Lower lobe of right lung (tissue), 2 donors: ENCODE results near the gene BCKDHB. TPM values are rescaled to one million over a fixed set of nuclear protein-coding genes. Genes with fewer than 3 reads are reported as not detected.
"Not testable (repeated sequence)": the region's sequence is repeated elsewhere in the genome, so short reads cannot be mapped to it uniquely, and the experiment has no call there.

ENCODE experiments used
- ATAC-seq, 2 donors: fragments of 200-7000 bp; cut with Tn5 transposase; one replicate each; pipeline ENCODE4 v1.9.1; 2020 to 2022; ENCODE audit warnings: mild to moderate bottlenecking in 2 of 2, moderate library complexity in 2 of 2
- DNase-seq: peaks from one replicate; pipeline ENCODE4 v3.0.0-alpha.2; 2020
- H3K27ac ChIP-seq: fragments of 200-600 bp; one replicate; pipeline ENCODE4 v1.8.0; 2022
- H3K27me3 ChIP-seq: fragments of 200-600 bp; one replicate; pipeline ENCODE4 v1.8.0; 2022; ENCODE audit warnings: low read depth
- H3K36me3 ChIP-seq: fragments of 200-600 bp; one replicate; pipeline ENCODE4 v1.8.0; 2022; ENCODE audit warnings: mild to moderate bottlenecking
- H3K4me1 ChIP-seq: fragments of 200-600 bp; one replicate; pipeline ENCODE4 v1.8.0; 2022
- H3K4me3 ChIP-seq: fragments of 200-600 bp; one replicate; pipeline ENCODE4 v1.8.0; 2022; ENCODE audit warnings: mild to moderate bottlenecking
- H3K9me3 ChIP-seq: fragments of 200-600 bp; one replicate; pipeline ENCODE4 v1.8.0; 2022
- intact Hi-C: fragments of 100-400 bp; cut with DNase I; formaldehyde crosslinking; loops from one replicate; pipeline ENCODE4 v1.11.0; 2022
- total RNA-seq: library from RNA; stranded (reverse); fragmentation: NEBNext Ultra II Directional; extraction: Animal tissue kit (Norgen Biotek cat#: 25700); gene quantifications from one replicate; pipeline ENCODE4 v1.2.1, GENCODE V29; 2021
- TF ChIP-seq, protein P1 (sequence below): fragments of 200-600 bp; IDR thresholded peaks from one replicate; pipeline ENCODE4 v1.8.0; 2022; ENCODE audit warnings: antibody characterized with exemption, mild to moderate bottlenecking
- donor health status: DM: no; HTN: yes; CAD: no; lungs with severe emphysema.

The BCKDHB gene
- total RNA-seq, 1 donor from 2014 or later = 13.8 TPM

DNA sequence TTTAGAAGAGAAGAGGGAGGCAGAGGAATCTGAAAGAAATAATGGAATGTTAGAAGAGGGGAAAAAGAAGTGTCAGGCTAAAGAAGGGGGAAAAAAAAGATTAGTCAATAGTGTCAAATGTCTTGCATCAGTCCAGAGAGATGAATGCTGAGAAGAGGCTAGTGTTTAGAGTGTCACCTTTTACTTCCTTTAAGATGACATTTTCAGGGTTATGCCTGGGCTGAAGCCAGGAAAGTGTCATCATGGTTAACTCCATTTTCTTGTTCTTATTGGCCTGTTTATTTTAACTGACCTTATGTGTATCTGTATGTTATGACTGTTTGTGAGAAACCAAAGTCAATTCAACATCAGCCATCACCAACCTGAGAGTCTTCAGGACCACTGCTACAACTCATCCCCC is 15.0 kb upstream of the BCKDHB start:
- Histone ChIP-seq H3K4me3 (no peak overlapping the region), H3K4me1 (no peaks in the 10 kb centered on the region), H3K27ac (no peak overlapping the region), H3K9me3 (no peaks in the 10 kb centered on the region), H3K36me3 (no peaks in the 10 kb centered on the region), H3K27me3 (no peaks in the 10 kb centered on the region)
- TF ChIP-seq, protein P1, sequence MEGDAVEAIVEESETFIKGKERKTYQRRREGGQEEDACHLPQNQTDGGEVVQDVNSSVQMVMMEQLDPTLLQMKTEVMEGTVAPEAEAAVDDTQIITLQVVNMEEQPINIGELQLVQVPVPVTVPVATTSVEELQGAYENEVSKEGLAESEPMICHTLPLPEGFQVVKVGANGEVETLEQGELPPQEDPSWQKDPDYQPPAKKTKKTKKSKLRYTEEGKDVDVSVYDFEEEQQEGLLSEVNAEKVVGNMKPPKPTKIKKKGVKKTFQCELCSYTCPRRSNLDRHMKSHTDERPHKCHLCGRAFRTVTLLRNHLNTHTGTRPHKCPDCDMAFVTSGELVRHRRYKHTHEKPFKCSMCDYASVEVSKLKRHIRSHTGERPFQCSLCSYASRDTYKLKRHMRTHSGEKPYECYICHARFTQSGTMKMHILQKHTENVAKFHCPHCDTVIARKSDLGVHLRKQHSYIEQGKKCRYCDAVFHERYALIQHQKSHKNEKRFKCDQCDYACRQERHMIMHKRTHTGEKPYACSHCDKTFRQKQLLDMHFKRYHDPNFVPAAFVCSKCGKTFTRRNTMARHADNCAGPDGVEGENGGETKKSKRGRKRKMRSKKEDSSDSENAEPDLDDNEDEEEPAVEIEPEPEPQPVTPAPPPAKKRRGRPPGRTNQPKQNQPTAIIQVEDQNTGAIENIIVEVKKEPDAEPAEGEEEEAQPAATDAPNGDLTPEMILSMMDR = no peak
- ATAC-seq = no peak
- no peak for DNase-seq
- intact Hi-C loops = loop anchor here (10.0 kb wide), 1 partner anchor 147 kb away; the partner anchor contains the start of gene ELOVL4

DNA sequence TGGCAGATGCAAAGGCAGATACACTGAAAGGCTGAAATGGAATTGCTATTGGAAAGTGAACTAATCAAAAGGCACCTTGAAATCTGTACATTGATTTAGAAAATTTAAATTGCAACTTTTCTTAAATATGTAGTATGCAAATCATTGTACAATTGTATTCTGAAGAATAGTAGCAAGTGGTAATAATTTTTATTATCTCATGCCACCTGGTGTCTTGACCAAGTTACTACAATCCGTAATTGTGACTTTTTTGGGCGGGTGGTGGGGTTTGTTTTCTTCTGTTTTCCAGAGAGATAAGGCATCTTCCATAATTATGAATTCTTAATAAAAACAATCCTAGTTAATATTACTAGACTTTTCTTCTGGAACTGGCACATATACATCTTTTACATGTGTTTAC is 12.5 kb upstream of the BCKDHB start:
- no peaks in the 10 kb centered on the region for H3K36me3 ChIP-seq
- TF ChIP-seq, protein P1 = peak; percentile 61
- H3K27ac ChIP-seq = no peak overlapping the region
- H3K4me3 ChIP-seq = no peak overlapping the region
- H3K9me3 ChIP-seq = no peaks in the 10 kb centered on the region
- DNase-seq = no peak
- intact Hi-C loops = loop anchor here (10.0 kb wide), 1 partner anchor 149 kb away; the partner anchor contains the start of gene ELOVL4
- H3K27me3 ChIP-seq = no peaks in the 10 kb centered on the region
- ATAC-seq = no peak
- H3K4me1 ChIP-seq = no peaks in the 10 kb centered on the region

DNA sequence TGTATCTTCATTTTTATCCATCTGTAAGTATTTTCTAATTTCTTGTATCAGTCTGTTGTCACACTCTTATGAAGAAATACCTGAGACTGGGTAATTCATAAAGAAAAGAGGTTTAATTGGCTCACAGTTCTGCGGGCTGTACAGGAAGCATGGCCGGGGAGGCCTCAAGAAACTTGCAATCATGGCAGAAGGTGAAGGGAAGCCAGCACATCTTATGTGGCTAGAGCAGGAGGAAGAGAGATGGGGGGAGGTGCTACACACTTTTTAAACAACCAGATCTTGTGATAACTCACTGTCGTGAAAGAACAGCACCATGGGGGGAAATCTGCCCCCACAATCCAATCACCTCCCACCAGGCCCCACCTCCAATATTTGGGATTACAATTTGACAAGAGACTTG is 10.9 kb upstream of the BCKDHB start:
- TF ChIP-seq, protein P1 = no peak
- Histone ChIP-seq H3K4me1 (no peaks in the 10 kb centered on the region), H3K36me3 (no peaks in the 10 kb centered on the region), H3K27ac (no peak overlapping the region), H3K9me3 (no peaks in the 10 kb centered on the region), H3K27me3 (no peaks in the 10 kb centered on the region), H3K4me3 (no peak overlapping the region)
- ATAC-seq (no peak), DNase-seq (no peak)
- intact Hi-C loops = loop anchor here (10.0 kb wide), 1 partner anchor 151 kb away; the partner anchor contains the start of gene ELOVL4

DNA sequence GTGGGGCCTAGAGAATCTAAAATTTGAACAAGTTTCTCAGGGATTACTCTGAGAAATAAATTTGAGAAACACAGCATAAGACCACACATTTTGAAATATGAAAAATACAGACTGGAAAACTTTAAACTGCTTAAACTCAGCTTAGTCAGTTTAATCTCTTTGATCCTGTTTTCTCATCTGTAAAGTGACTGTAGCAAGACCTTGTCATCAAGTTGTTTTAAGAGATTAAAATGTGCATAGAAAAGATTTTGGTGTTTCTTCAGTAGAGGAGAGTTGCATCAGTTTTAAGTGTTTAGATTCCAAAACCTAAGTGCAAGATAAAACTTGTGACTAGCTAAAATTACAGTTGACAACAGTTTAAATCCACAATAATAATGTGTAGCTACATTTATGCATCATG is 8.1 kb upstream of the BCKDHB start:
- H3K4me1 ChIP-seq = no peaks in the 10 kb centered on the region
- intact Hi-C loops = loop anchor here (10.0 kb wide), 1 partner anchor 154 kb away; the partner anchor contains the start of gene ELOVL4
- ATAC-seq (no peak), DNase-seq (no peak)
- H3K4me3 ChIP-seq = no peak overlapping the region
- H3K27me3 ChIP-seq = no peaks in the 10 kb centered on the region
- H3K27ac ChIP-seq = no peak overlapping the region
- H3K36me3 ChIP-seq = no peaks in the 10 kb centered on the region
- H3K9me3 ChIP-seq = no peaks in the 10 kb centered on the region
- TF ChIP-seq, protein P1 = no peak

DNA sequence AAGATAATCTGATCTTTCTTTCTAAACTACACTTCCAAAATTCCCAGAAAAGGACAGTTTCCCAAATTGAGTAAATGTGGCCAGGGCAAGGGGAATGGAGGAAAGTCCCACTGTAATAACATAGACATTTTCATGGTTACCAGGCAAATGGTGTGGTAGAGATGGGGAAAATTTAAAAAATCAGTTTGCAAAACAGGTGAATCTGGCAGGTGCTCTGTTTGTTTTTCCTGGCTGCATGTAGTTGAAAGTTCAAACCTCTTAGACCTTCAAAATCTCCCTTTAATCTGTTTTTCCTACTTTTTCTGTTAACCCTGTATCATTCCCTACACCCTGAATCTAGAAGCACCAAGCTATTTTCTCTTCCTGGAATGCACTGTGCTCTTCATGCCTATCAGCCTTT is 2.0 kb upstream of the BCKDHB start:
- intact Hi-C loops = no loop called here
- H3K9me3 ChIP-seq = no peaks in the 10 kb centered on the region
- H3K27me3 ChIP-seq = no peaks in the 10 kb centered on the region
- ATAC-seq (no peak), DNase-seq (no peak)
- TF ChIP-seq, protein P1 = no peak
- H3K27ac ChIP-seq = no peak overlapping the region
- no peaks in the 10 kb centered on the region for H3K36me3 ChIP-seq
- no peak overlapping the region for H3K4me3 ChIP-seq
- peaks cover 13% of the 10 kb centered on the region for H3K4me1 ChIP-seq

DNA sequence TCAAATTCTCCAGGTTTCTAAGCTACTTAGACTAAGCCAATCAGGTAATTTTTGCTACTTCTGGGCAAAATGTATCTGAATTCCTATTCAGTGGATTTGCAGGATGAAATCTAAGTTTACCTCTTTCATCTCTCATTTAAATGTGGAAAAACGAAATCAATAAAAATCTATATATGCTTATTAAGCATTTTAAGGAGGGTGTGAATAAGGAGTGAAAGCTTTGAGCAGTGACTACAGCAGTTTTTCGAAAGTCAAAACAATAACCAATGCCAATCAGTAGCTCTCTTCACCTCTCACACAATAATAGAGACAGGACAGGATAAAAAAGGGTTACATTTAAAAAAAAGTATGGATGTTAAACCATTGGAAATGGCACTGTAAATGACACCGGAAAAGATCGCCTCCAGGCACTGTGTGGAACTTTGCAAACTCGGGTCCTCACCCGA is 476 bp upstream of the BCKDHB start:
- Histone ChIP-seq H3K27me3 (no peaks in the 10 kb centered on the region), H3K4me3 (peak overlapping the region; percentile 86), H3K9me3 (no peaks in the 10 kb centered on the region), H3K4me1 (peaks cover 13% of the 10 kb centered on the region), H3K27ac (peak overlapping the region; percentile 89), H3K36me3 (no peaks in the 10 kb centered on the region)
- ATAC-seq (no peak), DNase-seq (no peak)
- intact Hi-C loops = no loop called here
- TF ChIP-seq, protein P1 = no peak

DNA sequence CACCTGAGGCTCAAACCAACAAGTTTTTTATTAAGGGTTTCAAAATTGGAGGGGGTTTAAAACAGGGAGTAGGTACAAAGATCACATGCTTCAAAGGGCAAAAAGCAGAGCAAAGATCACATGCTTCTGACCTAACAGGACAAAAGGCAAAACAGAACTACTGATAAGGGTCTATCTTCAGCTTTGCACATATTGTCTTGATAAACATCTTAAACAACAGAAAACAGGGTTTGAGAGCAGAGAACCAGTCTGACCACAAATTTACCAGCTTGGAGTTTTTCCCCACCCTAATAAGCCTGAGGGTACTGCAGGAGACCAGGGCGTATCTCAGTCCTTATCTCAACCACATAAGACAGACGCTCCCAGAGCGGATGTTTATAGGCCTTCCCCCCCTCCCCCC is 16.1 kb downstream of the BCKDHB start:
- DNase-seq, intact Hi-C loops, H3K4me3 ChIP-seq, H3K4me1 ChIP-seq, H3K36me3 ChIP-seq, H3K27me3 ChIP-seq, H3K27ac ChIP-seq, ATAC-seq: not testable (repeated sequence)
- peaks cover 14% of the 10 kb centered on the region for H3K9me3 ChIP-seq
